Stomach (tissue), 4 donors: Measurements from ENCODE around the gene MYCN.

Experiments
- CTCF ChIP-seq, 7 experiments: fragments of 450-650 bp in 4 of 7; fragments of 200-600 bp in 3 of 7; sonication (generic) in 3 of 7; IDR thresholded peaks; one replicate each; pipeline ENCODE4 v1.5.1; 2016 to 2019; ENCODE audit warnings: antibody characterized with exemption in 7 of 7, control low read depth in 2 of 7, mild to moderate bottlenecking in 1 of 7
- EP300 ChIP-seq: sonication (generic); formaldehyde crosslinking; IDR thresholded peaks from one replicate; pipeline ENCODE4 v1.6.1; 2017; ENCODE audit warnings: antibody characterized with exemption
- POLR2A ChIP-seq, 4 donors: fragments of 450-650 bp; IDR thresholded peaks; one replicate each; pipeline ENCODE4 v1.6.1; 2016; ENCODE audit warnings: antibody characterized with exemption in 4 of 4, control low read depth in 2 of 4, mild to moderate bottlenecking in 1 of 4, moderate library complexity in 1 of 4
- POLR2AphosphoS5 ChIP-seq, 3 donors: sonication (generic); formaldehyde crosslinking; IDR thresholded peaks; one replicate each; pipeline ENCODE4 v1.6.1; 2016; ENCODE audit warnings: antibody characterized with exemption in 3 of 3

- no peak for TF ChIP-seq CTCF (IDR thresholded peaks at IDR 0.05)
- no peak for TF ChIP-seq POLR2AphosphoS5 (IDR thresholded peaks at IDR 0.05)
- TF ChIP-seq EP300, result no peak
- TF ChIP-seq POLR2A (IDR thresholded peaks at IDR 0.05), result no peak
These were observed 35.3 kb downstream of the MYCN start for GRCh38 chr2:15975676-15976075.
